ENCODE results near the gene TSPAN9.

DNA sequence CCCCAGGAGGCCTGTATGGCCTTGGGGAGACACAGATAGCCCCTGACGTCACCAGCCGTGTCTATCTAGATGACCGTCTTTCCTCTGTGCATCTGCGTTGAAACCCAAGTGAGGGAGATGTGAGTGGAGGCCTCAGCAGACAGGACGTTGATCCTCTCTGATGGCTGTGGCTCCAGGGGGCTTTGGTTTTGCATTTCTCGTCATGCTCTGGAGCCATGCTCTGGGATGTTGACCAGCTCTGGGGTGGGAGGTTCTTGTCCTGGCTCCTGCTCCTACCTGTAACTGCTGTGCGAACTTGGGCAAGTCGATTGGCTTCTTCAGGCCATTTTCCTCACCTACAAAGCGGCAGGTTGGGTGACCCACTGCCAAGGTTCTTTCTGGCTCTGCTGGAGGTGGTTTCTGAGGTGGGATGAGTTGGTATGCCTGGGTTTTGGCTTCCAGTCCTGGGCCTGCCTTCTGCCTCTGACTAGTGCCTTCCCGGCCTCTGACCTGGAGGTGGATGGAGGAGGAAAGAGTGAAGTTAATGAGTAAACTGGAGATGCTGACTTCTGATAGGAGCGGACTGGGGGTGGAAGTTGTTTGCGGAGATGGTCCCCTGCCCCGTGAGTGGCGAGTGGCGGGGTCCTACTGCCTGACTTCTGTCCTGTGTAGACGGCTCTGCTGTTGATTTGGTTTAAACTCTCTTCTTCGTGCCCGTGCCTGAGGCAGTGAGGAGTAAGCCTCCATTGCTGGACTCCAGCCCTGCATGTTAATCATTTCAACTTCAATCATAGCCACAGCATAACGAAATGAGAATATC, 8.4 kb downstream of the TSPAN9 start:
- no peak for TF ChIP-seq POLR2AphosphoS5 (IDR thresholded peaks at IDR 0.05; ENCODE audit: low read depth)
- TF ChIP-seq, protein P1, sequence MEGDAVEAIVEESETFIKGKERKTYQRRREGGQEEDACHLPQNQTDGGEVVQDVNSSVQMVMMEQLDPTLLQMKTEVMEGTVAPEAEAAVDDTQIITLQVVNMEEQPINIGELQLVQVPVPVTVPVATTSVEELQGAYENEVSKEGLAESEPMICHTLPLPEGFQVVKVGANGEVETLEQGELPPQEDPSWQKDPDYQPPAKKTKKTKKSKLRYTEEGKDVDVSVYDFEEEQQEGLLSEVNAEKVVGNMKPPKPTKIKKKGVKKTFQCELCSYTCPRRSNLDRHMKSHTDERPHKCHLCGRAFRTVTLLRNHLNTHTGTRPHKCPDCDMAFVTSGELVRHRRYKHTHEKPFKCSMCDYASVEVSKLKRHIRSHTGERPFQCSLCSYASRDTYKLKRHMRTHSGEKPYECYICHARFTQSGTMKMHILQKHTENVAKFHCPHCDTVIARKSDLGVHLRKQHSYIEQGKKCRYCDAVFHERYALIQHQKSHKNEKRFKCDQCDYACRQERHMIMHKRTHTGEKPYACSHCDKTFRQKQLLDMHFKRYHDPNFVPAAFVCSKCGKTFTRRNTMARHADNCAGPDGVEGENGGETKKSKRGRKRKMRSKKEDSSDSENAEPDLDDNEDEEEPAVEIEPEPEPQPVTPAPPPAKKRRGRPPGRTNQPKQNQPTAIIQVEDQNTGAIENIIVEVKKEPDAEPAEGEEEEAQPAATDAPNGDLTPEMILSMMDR (IDR thresholded peaks at IDR 0.05; ENCODE audit: insufficient read depth, low read length), result no peak
